HG02623 (cell line): ENCODE data around the gene CACNA1C.
"Not testable (repeated sequence)": the region's sequence is repeated elsewhere in the genome, so short reads cannot be mapped to it uniquely, and the experiment has no call there.

Source experiments
- ATAC-seq: cut with Tn5 transposase; IDR thresholded peaks from one replicate; pipeline ENCODE4 v1.9.1; 2021; ENCODE audit warnings: moderate library complexity; ENCODE audit not compliant: unreplicated experiment

CACNA1C gene

DNA sequence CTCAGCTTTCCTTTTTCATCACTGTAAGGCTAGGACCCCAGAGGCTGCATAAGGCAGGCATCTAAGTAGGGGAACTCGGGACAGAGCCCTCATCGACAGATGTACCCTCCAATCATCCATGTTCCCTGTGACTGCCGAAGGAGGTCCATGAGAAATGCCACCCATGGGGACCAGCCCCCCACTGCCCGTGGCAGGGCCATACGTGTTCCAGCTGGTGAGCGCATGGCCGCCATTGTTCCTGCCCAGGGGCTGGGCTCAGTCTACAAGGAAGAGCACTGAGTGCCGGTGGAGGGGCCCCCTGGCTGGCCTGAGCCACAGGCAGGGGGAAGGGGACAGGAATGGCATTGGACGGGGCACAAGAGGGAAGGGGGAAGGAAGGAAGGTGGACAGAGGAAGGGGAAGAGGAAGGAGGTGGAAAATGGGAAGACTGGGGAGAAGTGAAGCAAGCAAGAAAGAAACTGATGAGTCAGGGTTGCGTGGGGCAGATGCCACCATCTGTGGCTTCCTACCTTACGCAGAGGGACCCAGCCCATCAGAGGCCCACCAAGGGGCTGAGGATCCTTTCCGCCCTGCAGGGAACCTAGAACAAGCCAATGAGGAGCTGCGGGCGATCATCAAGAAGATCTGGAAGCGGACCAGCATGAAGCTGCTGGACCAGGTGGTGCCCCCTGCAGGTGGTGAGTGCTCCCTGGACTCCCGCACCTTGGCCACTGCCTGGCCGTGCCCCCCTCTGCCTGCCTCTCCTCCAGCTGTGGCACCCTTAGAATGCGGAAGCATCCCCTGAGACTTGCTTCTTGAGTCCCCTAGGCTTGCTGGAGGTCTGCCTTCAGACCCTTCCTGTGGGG is 621.4 kb downstream of the CACNA1C start:
- ATAC-seq = no peak

GRCh38 chr12:2675776-2676175 is 623.0 kb downstream of the CACNA1C start:
- no peak for ATAC-seq

- ATAC-seq = no peak
Observed at GRCh38 chr12:2677142-2677880, 624.5 kb downstream of the CACNA1C start.

GRCh38 chr12:2678426-2678825 is 625.6 kb downstream of the CACNA1C start:
- ATAC-seq = no peak

DNA sequence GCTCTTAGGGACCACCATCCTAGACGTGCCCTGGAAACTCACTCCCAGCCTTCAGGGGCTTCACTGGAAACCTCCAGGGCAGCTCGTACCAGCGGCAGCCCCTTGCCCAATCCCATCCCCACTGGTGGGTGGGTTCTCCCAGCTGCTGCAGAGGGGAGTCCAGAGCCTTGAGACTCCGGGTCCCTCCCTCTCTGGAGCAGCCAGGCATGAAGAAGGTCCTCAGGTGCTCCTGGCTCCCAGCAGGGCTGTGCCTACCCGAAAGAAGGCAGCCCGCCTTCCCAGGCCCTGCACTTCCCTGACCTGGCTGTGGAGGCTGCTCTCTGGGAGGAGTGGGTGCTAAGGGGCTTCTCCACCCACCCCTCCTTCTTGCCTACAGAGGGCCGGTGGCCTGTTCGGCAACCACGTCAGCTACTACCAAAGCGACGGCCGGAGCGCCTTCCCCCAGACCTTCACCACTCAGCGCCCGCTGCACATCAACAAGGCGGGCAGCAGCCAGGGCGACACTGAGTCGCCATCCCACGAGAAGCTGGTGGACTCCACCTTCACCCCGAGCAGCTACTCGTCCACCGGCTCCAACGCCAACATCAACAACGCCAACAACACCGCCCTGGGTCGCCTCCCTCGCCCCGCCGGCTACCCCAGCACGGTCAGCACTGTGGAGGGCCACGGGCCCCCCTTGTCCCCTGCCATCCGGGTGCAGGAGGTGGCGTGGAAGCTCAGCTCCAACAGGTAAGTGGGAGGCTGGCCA is 626.5 kb downstream of the CACNA1C start:
- ATAC-seq = no peak

GRCh38 chr12:2679816-2680675 is 627.3 kb downstream of the CACNA1C start:
- no peak for ATAC-seq

DNA sequence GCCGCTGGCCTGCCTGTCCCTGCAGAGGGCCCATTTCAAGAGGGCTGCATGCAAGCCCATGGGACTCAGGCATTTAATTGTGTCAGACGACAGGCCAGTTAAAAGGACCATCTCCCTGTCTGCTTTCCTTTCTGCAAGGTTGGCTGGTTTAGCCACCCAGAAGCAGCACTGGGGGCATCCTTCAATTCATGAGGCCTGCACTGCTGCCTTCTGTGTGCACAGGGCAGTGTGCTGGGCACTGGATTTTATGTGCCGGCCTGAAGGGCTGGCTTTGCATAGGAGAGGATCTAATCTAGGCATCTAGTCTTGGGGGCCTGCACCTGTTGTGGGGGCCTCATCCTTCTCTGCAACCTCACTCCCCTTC is 627.9 kb downstream of the CACNA1C start:
- ATAC-seq = no peak

DNA sequence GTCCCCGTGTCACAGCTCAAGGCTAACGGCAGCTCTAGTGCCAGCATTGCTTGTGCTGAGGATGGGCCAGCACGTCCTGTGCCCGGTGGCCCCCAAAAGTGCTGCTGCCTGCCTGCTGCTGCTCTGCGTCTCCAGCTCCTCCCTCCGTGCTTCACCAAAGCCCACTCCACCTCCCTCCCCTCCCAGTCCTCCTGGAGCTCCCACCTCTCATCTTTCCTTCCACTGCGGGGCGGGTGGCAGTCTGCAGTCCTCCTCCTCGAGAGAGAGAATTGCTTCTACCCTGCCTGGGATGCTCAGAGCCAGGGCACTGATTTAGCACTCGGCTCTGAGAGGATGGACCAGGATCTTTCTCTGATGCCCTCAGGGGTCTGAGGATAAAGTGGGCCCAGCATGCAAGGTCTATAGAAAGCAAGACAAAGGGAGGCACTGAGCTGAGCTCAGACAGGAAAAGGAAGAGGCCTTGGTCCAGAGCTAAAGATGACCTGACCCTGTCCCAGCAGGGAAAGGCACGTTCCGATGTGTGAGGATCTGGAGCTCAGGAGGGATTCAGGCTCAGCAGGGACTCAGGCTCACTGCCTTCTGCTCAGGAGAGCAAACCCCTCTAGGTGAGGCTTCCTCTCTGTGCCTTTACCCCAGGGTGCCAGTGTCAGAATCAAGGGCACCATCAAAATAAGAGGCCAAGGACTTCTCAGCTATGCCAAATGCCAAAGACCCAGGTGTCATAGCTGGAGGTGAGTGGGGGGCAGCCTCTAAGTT is 628.8 kb downstream of the CACNA1C start:
- ATAC-seq = no peak

DNA sequence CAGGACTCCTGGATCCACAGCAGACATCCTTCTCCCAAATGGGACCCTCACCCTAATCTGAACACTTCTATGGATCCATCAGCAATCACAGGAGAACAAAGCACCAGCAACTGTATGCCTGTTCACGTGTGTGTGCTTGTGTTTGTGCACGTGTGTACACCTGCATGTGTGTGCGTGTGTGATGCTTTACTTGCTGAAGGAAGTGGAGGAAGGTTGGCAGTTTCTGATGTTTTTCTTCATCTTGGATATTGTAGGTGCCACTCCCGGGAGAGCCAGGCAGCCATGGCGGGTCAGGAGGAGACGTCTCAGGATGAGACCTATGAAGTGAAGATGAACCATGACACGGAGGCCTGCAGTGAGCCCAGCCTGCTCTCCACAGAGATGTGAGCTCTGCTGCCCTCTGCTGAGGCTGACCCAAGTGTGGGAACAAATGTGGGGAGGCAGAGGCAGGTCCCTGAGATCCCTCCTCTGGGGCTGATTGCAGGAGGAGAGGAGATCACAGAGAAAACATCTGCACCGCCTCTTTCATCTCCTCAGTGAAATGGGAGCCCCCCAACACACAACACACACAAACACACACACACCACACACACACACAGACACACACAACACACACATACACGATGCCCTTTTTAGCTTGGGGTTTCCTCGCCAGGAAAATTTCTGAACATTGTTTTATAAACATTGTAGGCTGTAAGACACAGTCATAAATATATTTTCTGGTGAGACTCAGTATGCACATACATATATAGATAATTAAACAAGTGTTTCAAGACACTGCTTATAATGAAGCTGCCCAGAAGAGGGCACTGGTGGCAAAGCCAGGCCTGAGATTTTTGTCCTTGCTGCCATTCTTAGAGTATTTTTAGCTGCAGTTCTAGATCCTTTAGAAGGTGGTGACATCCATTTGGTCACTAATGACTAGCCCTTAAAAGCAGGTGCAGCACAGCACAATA is 629.8 kb downstream of the CACNA1C start:
- ATAC-seq = no peak

GRCh38 chr12:2683283-2684025 is 630.7 kb downstream of the CACNA1C start:
- no peak for ATAC-seq

GRCh38 chr12:2684026-2684325 is 631.2 kb downstream of the CACNA1C start:
- not testable (repeated sequence) for ATAC-seq

DNA sequence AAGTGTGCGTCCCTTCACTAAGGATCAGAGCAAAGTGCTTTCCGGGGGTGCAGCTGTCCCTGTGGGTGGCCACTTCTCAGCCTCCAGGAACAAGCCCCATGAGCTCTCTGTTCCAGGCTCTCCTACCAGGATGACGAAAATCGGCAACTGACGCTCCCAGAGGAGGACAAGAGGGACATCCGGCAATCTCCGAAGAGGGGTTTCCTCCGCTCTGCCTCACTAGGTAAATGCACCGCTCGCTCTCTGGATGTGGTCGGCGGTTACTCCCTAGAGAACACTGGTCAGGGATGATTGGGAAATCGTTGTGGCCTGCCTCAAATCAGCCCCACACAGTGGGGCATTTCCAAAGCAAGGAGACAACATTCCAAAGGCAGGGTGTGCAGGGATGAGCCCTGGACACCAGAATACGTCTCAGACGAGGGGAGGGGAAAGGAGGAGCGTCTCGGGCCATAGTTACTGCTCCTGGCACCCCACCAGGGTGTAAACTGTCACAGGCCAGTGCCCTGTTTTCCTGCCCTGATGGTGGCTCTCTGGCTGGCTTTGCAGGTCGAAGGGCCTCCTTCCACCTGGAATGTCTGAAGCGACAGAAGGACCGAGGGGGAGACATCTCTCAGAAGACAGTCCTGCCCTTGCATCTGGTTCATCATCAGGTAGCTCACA is 633.0 kb downstream of the CACNA1C start:
- not testable (repeated sequence) for ATAC-seq

- no peak for ATAC-seq
Observed at GRCh38 chr12:2686280-2686646, 633.5 kb downstream of the CACNA1C start.

- ATAC-seq = no peak
Observed at GRCh38 chr12:2687058-2687457, 634.3 kb downstream of the CACNA1C start.

- ATAC-seq = no peak
Observed at GRCh38 chr12:2687726-2688125, 634.9 kb downstream of the CACNA1C start.

GRCh38 chr12:2688381-2688931 is 635.7 kb downstream of the CACNA1C start:
- ATAC-seq = no peak

- no peak for ATAC-seq
Observed at GRCh38 chr12:2689393-2689792, 636.6 kb downstream of the CACNA1C start.

DNA sequence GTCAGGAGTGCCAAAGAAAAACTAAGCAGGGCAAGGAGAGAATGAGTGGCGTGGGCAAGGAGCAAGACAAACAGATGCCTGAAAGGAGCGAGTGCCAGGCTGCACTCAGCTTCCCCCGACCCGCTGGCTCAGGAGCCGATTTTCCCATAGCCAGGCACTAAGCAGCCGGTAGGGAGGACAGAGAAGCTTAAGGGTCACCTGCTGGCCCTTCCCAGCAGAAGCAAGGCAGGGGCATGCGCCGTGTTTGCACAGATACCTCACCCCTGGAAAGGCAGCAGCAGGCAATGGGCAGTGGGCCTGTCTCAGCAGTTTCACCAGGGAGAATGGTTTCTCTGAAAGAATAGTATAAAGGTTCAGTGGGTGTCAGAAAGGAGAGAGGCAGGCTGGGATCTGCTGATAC is 637.1 kb downstream of the CACNA1C start:
- no peak for ATAC-seq
